GM23248 (cell line): ENCODE results near the gene NFX1. TPM values are rescaled to one million over a fixed set of nuclear protein-coding genes. Genes with fewer than 3 reads are reported as not detected.

Experiments used
- DNase-seq: peaks from one replicate; pipeline ENCODE4 v3.0.0-alpha.2; 2015
- H2AFZ ChIP-seq: fragments of 200-600 bp; sonication (generic); 2 replicates; pipeline ENCODE4 v1.6.1; 2016; ENCODE audit warnings: antibody characterized with exemption
- H3F3A ChIP-seq: fragments of 200-600 bp; sonication (generic); 2 replicates; pipeline ENCODE4 v1.6.1; 2016; ENCODE audit warnings: mild to moderate bottlenecking, antibody characterized with exemption, mixed run types; ENCODE audit not compliant: insufficient read depth
- H3K27ac ChIP-seq: fragments of 200-600 bp; sonication (generic); 2 replicates; pipeline ENCODE4 v1.5.1; 2016; ENCODE audit warnings: mild to moderate bottlenecking
- H3K27me3 ChIP-seq: fragments of 200-600 bp; sonication (generic); replicated peaks from 2 replicates; pipeline ENCODE4 v1.6.1; 2016; ENCODE audit warnings: mild to moderate bottlenecking; ENCODE audit not compliant: insufficient read depth
- H3K36me3 ChIP-seq: fragments of 200-600 bp; sonication (generic); 2 replicates; pipeline ENCODE4 v1.6.1; 2016; ENCODE audit warnings: low read depth, mild to moderate bottlenecking
- H3K4me1 ChIP-seq: fragments of 200-600 bp; sonication (generic); 2 replicates; pipeline ENCODE4 v1.6.1; 2016; ENCODE audit warnings: mild to moderate bottlenecking; ENCODE audit not compliant: insufficient read depth
- H3K4me2 ChIP-seq: fragments of 200-600 bp; sonication (generic); one replicate; pipeline ENCODE4 v1.6.1; 2016; ENCODE audit warnings: mild to moderate bottlenecking; ENCODE audit not compliant: unreplicated experiment
- H3K4me3 ChIP-seq: fragments of 200-600 bp; sonication (generic); 2 replicates; pipeline ENCODE4 v1.5.1; 2016; ENCODE audit warnings: mild to moderate bottlenecking
- H3K79me2 ChIP-seq: fragments of 200-600 bp; sonication (generic); 2 replicates; pipeline ENCODE4 v1.6.1; 2016; ENCODE audit warnings: mild to moderate bottlenecking; ENCODE audit not compliant: insufficient read depth
- H3K9ac ChIP-seq: fragments of 200-600 bp; sonication (generic); 2 replicates; pipeline ENCODE4 v1.6.1; 2016; ENCODE audit warnings: mild to moderate bottlenecking
- H3K9me2 ChIP-seq: fragments of 200-600 bp; sonication (generic); 2 replicates; pipeline ENCODE4 v1.6.1; 2016; ENCODE audit warnings: mixed run types, mild to moderate bottlenecking, moderate library complexity; ENCODE audit not compliant: insufficient read depth
- H3K9me3 ChIP-seq: fragments of 200-600 bp; sonication (generic); one replicate; pipeline ENCODE4 v1.6.1; 2017; ENCODE audit warnings: low read depth
- H4K20me1 ChIP-seq: fragments of 200-600 bp; sonication (generic); 2 replicates; pipeline ENCODE4 v1.6.0; 2016; ENCODE audit not compliant: insufficient read depth
- EZH2 ChIP-seq: fragments of 200-600 bp; sonication (generic); IDR thresholded peaks from 2 replicates; pipeline ENCODE4 v1.6.1; 2018; ENCODE audit warnings: antibody characterized with exemption, mild to moderate bottlenecking; ENCODE audit not compliant: insufficient read depth, poor library complexity, severe bottlenecking
- EZH2phosphoT487 ChIP-seq: fragments of 200-600 bp; sonication (generic); IDR thresholded peaks from 2 replicates; pipeline ENCODE4 v1.6.1; 2018; ENCODE audit warnings: antibody characterized with exemption, moderate library complexity, mild to moderate bottlenecking, low read depth; ENCODE audit not compliant: insufficient read depth
- WGBS, 2 experiments: methylation state at CpG; one replicate each; pipeline ENCODE4 v1.1.6; 2015 to 2017; ENCODE audit warnings: low lambda C conversion rate in 2 of 2, low coverage in 1 of 2; ENCODE audit errors: missing lambda C conversion rate in 2 of 2; 5-methylcytosine and 5-hydroxymethylcytosine counted together
- in situ Hi-C: fragments of 300-500 bp; cut with MboI; formaldehyde crosslinking; loops from 2 replicates; pipeline ENCODE4 v1.15.0; 2020
- polyA plus RNA-seq: library from polyadenylated mRNA; unstranded; fragments of >200 nt; fragmentation: Nextera tagmentation; extraction: Ambion mirVana; gene quantifications from 2 replicates; pipeline ENCODE4 v1.2.1, GENCODE V29; 2016
- total RNA-seq: library from RNA; depleted of rRNA; stranded (reverse); fragments of >200 nt; shearing (Covaris generic); gene quantifications from 2 replicates; pipeline ENCODE4 v1.2.3, GENCODE V29; 2014

The NFX1 gene
- total and polyA plus RNA-seq, 2 experiments from 2014 or later = 23.8 to 28.1 TPM

DNA sequence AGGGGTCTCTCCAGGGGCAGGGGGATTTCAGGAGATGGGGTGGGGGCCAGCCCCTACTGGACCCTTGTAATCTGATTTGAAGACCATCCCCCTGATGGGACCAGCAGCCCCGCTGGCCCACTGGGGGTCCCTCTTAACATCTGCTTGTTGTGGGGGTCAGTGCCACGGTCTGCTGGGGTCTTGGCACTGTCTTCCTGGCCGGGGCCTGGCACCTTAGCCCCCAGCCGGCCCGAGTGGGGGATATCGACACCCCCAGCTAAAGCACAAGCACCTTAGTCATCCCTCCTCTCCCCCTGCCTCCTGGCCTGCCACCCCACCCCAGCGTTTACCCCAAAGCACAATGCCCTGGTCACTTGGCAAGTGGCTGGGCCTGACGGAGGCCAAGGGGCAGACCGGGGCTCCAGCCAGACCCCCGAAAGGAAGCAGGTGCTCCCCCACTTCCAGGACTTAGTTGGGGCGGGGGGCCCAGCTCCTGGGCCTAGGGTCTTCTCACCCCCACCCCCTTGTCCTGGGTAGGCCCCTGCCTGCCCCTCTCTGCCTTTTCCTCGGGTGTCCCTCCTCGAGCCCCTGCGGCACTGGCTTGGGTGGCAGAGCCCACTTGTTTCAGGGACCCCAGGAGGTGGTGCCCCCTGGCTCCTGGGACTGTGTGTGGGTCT, 1.4 kb upstream of the NFX1 start:
- H3K4me2 ChIP-seq = no peak overlapping the region
- H3K36me3 ChIP-seq = no peaks in the 10 kb centered on the region
- H4K20me1 ChIP-seq = no peaks in the 10 kb centered on the region
- peaks cover 31% of the 10 kb centered on the region for H3K79me2 ChIP-seq
- H3K27ac ChIP-seq = peak overlapping the region; percentile 100
- H2AFZ ChIP-seq = no peak overlapping the region
- no peak overlapping the region for H3K4me3 ChIP-seq
- H3K27me3 ChIP-seq = no peaks in the 10 kb centered on the region
- WGBS, 2 experiments = 77 to 84% methylated on average over 9 to 14 of the region's 14 CpGs
- peak overlapping the region; percentile 99 for H3K9ac ChIP-seq
- H3K4me1 ChIP-seq = 0 out of 2 replicates have a peak, but pooled peaks cover 22% of the 10 kb centered on the region
- H3K9me3 ChIP-seq = no peaks in the 10 kb centered on the region
- peaks cover 22% of the 10 kb centered on the region for H3F3A ChIP-seq
- H3K9me2 ChIP-seq = no peaks in the 10 kb centered on the region
- in situ Hi-C loops = no loop called here
- DNase-seq = no peak
- TF ChIP-seq EZH2 (no peak), EZH2phosphoT487 (no peak)

DNA sequence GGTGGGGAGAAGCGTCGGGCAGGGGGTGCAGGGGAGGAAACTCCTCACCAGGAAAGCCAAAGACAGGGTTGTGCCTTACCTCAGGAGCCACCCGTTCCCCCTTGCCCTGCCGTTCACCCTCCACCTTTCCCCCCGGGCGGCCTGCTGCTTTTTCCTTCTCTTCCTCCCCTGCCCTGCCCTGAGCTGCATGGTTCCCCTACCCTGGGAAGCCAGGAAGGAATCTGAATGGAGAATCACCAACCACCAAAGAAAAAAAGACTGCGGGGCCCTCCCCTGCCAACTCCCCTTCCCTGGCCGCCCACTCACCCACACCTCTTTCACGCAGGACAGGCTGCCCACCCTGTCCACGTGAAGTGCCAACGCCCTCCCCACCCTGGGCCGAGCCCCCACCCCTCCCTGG, 820 bp upstream of the NFX1 start:
- DNase-seq = peak; percentile 43
- H3K27me3 ChIP-seq = no peaks in the 10 kb centered on the region
- H3K36me3 ChIP-seq = no peaks in the 10 kb centered on the region
- peak overlapping the region; percentile 100 for H3K27ac ChIP-seq
- peak overlapping the region; percentile 33; the same call in 1 of the 2 replicates for H2AFZ ChIP-seq
- 0 out of 2 replicates have a peak, but pooled peaks cover 22% of the 10 kb centered on the region for H3K4me1 ChIP-seq
- peak overlapping the region; percentile 99 for H3K9ac ChIP-seq
- H3F3A ChIP-seq = peaks cover 22% of the 10 kb centered on the region
- H3K79me2 ChIP-seq = peaks cover 36% of the 10 kb centered on the region
- peak overlapping the region; percentile 86 for H3K4me3 ChIP-seq
- H3K9me3 ChIP-seq = no peaks in the 10 kb centered on the region
- WGBS, 2 experiments = 14 to 40% methylated on average over 1 to 12 of the region's 12 CpGs
- TF ChIP-seq EZH2 (no peak), EZH2phosphoT487 (no peak)
- in situ Hi-C loops = no loop called here
- no peaks in the 10 kb centered on the region for H4K20me1 ChIP-seq
- no peaks in the 10 kb centered on the region for H3K9me2 ChIP-seq
- peak overlapping the region; percentile 96 for H3K4me2 ChIP-seq

DNA sequence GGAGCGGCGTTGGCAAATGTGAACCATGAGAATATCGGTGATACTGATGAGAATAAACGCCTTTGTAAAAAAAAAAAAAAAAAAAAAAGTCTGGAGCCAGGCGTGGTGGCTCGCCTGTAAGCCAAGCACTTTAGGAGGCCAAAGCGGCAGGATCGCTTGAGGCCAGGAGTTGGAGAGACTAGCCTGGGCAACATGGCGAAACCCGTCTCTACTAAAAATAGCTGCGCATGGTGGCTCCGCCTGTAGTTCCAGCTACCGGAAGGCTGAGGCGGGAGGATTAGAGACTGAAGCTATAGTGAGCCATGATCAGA, 425 bp upstream of the NFX1 start:
- WGBS, 2 experiments = 1 to 2% methylated on average over 11 to 14 of the region's 14 CpGs

DNA sequence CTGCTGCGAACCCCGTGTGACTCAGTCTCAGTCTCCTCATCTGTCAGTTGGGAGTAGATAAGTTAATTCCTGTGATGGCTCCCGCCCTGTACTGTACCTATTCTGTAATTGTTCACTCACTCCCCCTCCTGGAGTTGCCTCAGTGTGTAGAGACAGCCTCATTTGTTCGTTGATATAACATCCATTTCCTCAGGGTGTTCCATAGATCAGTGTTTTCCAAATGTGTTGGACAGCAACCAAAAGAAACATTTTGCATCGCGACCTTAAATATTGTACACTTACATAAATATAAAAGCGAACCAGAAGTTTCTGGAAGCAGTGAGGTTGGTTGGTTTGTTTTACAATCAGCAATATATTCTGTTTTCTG, 698 bp downstream of the NFX1 start:
- Histone ChIP-seq H3K27me3 (no peaks in the 10 kb centered on the region), H3K4me2 (peak overlapping the region; percentile 91), H2AFZ (no peak overlapping the region), H3K4me1 (0 out of 2 replicates have a peak, but pooled peaks cover 22% of the 10 kb centered on the region), H3K9me3 (no peaks in the 10 kb centered on the region), H3F3A (peaks cover 18% of the 10 kb centered on the region), H4K20me1 (no peaks in the 10 kb centered on the region), H3K4me3 (peak overlapping the region; percentile 86), H3K79me2 (peaks cover 52% of the 10 kb centered on the region), H3K27ac (peak overlapping the region; percentile 100), H3K36me3 (peaks cover 11% of the 10 kb centered on the region; the same call in 1 of the 2 replicates), H3K9ac (peak overlapping the region; percentile 99), H3K9me2 (no peaks in the 10 kb centered on the region)
- 21 to 22% methylated on average over 7 of the region's 7 CpGs for WGBS, 2 experiments
- in situ Hi-C loops = no loop called here
- TF ChIP-seq EZH2phosphoT487 = no peak
- TF ChIP-seq EZH2 = no peak
- no peak for DNase-seq

More for the DNA sequence above, 425 bp upstream of the NFX1 start:
- Histone ChIP-seq H3F3A (peaks cover 22% of the 10 kb centered on the region), H3K36me3 (no peaks in the 10 kb centered on the region), H3K9me3 (no peaks in the 10 kb centered on the region), H3K4me3 (peak overlapping the region; percentile 86), H3K4me2 (peak overlapping the region; percentile 96), H3K9ac (peak overlapping the region; percentile 99), H3K9me2 (no peaks in the 10 kb centered on the region), H4K20me1 (no peaks in the 10 kb centered on the region), H3K27ac (peak overlapping the region; percentile 100), H3K79me2 (peaks cover 40% of the 10 kb centered on the region), H2AFZ (peak overlapping the region; percentile 64), H3K27me3 (no peaks in the 10 kb centered on the region), H3K4me1 (0 out of 2 replicates have a peak, but pooled peaks cover 22% of the 10 kb centered on the region)
- no peak for TF ChIP-seq EZH2phosphoT487
- TF ChIP-seq EZH2 = no peak
- in situ Hi-C loops = no loop called here
- DNase-seq = no peak
